GM21360 (cell line): Measurements from ENCODE around the gene PROM1.
A peak's percentile ranks its signal among the peaks of the same experiment; 100 is the strongest.

Source experiments
- ATAC-seq: cut with Tn5 transposase; IDR thresholded peaks from one replicate; pipeline ENCODE4 v1.9.1; 2021; ENCODE audit warnings: mild to moderate bottlenecking, moderate library complexity; ENCODE audit not compliant: unreplicated experiment

The PROM1 gene

DNA sequence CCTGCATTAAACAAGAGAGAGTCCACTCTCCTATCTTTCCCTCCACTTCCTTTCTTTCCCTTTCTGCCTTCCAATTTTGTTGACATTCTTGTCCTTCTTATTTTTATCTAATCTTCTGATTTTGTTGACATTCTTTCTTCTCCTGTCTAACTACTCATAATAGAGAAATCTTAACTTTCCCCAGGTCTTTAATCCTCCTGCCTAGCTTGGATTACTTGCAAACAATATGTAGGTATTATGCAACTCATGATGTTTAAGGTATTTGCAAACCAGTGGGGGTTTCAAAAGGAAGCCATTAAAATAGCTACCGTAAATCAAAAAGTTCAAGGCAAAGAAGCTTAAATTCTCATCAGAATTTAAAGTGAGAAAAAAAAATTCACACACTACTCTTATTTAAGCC is 53.9 kb downstream of the PROM1 start:
- ATAC-seq, result no peak

DNA sequence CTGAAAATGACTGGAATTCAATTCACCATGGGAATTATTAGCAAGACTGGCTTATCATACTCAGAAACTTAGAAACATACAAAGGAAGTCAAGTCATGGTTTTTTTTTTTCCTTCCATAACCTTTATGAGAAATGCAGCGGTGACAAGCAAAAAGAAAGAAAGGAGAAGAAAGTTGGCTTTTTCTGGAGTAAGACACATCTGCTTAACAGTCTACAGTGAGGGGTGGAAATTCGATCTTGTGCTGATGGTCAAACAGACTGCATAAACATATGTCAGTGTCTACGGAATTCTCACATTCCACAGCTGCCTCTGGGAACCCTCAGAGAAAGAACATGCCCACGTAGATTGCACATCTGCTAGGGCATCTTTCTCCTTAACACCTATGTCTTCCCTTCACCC is 54.6 kb downstream of the PROM1 start:
- no peak for ATAC-seq

DNA sequence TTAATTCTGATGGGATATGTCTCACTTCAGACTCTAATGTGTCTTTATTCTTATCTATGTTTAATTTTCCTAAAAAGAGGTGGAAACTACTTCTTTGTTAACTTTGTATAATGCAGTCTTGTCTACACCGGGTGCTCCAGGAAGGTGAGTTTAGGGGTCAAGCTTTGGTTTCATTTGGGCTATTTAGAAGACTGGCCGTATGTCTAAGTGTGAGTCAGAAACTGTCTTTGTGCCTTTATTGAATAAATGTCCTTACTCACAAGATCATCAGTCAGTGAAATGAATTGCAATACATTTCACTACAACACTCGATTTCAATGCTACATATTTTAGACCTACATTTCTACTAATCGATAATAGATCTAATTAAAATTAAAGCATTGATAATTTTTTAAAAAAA is 56.2 kb downstream of the PROM1 start:
- no peak for ATAC-seq

DNA sequence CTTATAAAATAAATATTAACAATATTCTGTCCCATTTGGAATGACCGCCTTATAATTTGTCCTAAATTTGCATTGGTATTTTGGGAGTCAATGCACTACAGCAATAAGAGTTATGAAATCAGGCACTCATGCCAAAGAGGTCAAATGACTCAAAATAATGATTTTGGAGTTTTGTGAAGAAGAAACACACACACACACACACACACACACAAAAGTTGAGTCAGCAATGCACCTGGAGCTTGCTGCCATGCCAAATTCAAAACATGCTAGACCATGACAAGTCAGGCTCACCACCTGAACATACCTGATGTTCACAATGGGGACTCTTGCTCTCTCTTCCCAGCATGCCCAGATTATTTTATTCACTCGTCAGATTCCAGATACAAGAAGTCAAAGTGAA is 56.7 kb downstream of the PROM1 start:
- no peak for ATAC-seq

DNA sequence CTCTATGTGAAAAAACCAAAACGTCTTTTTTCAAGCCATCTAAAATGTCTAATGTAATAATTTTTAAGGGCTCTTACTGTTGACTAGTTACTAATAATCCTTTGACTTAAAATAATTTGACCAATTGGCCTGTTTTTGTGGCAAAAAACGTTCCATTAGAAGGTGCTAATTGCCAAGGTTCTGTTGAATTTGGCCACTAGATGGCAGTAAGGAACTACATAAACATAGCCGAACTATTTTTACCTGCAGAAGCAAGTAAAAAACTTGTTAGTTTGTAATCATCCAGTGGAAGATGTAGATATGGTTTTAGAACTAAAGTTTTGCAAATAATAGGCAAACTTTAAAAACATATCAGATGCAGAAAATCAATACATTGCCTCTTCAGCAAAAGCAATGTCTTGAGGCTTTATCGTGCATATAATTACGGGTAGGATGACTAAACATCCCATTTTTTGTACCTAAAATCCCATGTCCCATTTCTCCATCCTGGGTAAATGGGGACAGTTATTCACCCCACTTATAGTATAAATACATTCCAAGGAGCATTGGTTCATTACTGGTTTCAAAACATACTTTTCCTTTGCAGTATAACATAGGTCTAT is 57.6 kb downstream of the PROM1 start:
- no peak for ATAC-seq

DNA sequence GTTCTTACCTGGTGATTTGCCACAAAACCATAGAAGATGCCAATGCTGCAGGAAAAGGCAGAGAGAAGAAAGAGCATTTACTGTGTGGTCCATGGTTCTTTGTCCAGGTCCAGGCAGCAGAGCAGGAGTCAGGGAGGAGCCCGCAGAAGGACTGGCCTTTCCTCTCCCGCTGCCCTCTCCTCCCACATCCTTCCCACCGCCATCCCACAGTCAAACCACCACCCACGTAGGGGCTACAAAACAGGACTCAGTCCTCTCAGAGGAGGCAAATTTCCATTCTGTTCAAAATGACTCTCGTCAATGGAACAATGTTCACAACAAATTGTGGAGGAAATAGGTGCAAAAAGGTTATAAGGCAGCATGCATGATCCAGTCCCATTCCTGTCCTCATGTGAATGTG is 58.6 kb downstream of the PROM1 start:
- ATAC-seq, result no peak

DNA sequence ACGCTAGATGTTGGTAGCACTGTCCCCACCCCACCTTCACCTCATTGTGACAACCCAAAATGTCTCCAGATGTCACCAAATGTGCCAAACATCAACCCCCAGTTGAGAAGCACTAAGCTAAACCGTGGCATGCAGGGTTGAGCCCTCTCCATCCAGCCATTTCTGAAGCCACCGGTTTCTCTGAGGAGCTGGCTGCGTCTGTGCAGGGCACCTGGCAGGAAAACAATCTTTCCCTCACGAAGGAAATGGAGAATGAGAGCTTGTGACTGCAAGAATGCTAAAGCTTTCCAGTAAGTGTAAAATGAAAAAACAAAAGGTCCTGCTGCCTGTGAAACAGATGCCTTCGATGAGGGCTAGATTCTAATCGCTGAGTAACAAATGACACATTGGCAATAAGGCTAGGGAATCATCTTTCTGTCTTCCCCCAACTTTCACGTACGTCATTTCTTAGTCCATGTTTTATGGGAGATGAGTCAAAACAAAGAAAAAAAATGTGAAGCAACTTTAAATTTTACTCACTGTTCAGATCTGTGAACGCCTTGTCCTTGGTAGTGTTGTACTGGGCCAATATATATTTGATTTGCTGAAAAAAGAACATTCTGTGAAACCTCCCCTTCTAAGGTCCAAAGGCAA is 59.9 kb downstream of the PROM1 start:
- no peak for ATAC-seq

DNA sequence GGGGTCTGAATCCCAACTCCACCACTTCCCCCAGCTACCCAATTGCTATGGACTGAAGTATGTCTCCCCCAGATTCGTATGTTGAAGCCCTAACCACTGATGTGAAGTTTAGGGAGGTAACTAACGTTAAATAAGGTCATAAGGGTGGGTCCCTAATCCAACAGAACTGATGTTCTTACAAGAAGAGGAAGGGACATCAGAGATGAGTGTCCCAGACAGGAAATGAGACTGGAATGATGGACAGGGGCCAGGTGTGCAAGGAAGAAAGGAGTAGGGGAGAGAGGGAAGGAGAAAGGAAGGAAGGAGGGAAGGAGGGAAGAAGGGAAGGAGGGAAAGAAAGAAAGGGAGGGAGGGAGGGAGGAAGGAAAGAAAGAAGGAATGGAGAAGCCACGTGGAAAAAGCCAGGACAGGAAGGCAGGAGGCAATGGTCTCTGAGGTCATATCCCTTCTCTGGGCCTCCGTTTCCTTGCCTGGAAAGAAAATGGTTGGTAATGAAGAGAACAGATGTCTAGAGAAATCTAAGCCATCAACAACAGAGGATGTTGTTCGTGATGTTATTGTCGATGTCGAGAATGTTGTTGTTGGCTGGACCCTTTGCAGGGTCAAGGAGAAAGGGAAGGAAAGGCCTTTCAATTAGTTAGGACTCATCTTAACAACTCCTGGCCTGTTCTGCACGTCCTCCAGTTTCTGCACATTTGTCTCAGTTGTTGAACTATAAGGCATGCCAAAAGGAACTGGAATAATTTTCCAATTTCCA is 61.8 kb downstream of the PROM1 start:
- ATAC-seq, result no peak

DNA sequence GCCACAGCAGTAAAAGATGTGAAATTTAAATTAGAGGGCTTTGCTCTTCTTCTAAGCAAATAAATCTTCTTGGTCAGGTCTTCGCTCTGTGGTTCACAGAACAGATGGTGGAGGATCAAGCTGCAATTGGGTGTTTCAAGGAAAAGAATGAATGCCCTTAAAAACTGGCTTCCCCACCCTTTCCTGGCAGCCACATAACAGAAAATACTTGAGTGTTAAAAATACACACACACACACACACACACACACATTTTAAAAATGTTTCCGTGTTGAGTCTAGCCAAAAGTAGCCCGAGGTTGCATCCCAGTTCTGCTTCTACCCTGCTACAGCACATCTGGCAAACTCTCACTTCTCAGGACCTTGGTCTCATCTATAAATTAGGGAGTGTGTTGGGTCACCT is 64.2 kb downstream of the PROM1 start:
- no peak for ATAC-seq

DNA sequence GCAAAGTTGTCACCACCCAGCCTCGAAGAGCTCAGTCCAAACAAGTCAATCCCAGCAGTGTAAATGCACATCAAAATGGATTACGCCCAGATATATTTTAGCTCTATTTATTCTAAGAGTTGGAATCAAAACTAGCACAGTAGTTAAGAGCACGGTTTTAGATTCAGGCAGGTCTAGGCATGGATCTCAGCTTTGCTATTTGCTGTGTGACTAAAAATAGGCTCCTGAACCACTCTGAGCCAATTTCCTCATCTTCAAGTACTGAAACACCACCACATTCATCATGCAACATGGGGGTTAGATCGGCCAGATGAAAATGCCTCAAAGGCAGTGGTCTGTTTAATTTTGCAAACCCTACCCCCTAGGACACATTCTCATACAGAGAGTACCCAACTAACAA is 65.0 kb downstream of the PROM1 start:
- no peak for ATAC-seq

DNA sequence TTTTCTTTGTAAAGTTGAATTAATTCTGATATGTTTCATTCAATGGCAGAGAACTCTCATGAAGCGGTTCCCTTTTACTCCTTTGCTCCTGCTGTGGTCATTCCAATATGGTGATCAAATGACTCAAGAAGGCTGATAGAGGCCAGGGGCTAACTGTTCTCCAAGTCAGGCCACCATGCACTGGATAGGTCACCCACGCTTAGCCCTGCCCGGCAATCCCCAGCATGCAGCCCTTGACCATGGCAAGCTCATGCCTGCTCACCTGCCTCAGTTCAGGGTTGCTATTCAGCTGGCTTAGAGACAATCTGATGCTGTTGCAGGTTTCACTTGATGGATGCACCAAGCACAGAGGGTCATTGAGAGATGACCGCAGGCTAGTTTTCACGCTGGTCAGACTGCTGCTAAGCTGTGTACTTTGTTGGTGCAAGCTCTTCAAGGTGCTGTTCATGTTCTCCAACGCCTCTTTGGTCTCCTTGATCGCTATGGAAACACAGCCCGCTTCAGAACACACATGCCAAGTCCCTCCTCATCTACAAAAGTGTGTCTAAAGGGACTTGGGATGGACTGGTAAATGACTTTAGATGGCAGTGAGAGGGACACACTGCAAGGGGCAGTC is 65.7 kb downstream of the PROM1 start:
- no peak for ATAC-seq

DNA sequence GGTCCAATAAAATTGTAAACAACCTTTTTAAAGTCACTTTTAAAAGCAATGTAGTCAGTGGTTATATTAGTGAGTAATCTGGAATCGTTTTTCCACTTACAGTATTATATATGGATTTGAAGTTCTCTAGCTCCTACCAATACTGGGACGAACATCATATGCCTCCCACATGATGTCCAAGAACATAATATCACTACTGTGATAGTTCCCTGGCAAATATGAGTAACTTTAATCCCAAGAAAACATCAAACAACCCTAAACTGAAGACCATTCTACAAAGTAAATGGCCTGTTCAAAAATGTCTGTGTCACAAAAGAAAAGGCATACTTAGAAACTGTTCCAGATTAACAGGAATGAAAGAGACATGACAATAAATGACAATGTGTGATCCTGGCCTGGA is 67.3 kb downstream of the PROM1 start:
- no peak for ATAC-seq

DNA sequence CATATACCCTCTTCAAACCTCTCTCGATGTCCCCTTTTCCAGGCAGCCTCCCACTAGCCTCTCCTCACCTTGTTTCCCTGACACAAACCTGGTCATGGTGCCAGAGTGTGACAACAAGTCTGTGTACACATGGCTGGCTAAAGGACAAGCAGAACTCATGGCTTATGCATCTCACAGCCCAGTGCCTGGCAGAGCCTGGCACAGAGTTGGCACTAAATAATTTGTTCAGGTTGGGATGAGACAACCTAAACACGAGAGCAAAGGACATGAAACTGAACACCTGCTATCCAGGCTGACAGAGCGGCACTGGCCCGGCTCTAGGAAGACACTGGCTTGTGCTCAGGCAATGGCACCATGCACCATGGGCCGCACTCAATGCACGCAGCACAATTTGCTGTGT is 72.7 kb downstream of the PROM1 start:
- no peak for ATAC-seq

DNA sequence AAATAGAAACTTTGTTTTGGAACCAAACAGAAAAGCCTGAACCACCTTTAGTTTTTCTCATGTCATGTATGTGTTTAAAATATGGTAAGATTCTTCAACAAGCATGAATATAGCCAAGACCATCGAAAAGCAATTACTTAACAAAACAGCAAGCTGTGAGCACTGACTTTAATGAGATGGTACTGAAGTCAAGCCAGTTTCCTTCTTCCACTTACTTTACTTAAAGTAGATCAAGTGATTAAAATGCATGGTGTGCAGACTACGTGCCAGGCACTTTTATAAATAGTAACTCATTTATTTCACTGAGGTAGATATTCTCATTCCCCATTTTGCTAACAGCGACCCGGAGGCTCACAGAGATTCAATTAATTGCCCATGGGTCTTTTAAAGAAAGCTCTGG is 74.7 kb downstream of the PROM1 start:
- ATAC-seq, result no peak

DNA sequence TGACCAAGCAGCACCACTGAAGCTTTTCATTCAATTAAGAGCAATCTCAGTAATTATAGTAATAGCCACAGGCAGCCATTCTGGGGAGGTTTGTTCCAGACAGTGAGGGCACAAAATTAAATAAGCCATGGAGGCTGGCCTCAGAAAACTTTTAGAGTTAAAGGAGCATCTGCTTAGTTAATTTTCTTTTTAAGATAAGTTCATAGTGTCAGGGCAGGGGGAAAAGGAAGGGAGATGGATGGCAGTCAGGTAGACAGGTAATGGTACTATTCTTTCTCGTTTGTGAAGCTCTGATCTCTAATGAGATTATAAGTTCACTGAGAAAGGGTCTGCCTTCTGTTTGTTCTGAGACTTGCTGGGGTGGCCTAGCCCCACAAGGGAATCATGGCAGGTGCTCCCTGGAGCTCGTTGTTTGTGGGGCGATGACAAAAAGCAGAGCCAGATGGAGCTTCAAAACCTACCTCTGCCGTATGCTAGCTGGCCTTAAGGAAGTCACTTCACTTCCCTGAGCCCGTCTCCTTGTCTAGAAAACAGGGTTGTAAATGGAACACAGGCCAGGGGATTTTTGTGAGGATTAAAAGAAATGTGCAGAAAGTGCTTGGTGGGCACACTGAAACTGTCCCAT is 76.2 kb downstream of the PROM1 start:
- ATAC-seq, result no peak

DNA sequence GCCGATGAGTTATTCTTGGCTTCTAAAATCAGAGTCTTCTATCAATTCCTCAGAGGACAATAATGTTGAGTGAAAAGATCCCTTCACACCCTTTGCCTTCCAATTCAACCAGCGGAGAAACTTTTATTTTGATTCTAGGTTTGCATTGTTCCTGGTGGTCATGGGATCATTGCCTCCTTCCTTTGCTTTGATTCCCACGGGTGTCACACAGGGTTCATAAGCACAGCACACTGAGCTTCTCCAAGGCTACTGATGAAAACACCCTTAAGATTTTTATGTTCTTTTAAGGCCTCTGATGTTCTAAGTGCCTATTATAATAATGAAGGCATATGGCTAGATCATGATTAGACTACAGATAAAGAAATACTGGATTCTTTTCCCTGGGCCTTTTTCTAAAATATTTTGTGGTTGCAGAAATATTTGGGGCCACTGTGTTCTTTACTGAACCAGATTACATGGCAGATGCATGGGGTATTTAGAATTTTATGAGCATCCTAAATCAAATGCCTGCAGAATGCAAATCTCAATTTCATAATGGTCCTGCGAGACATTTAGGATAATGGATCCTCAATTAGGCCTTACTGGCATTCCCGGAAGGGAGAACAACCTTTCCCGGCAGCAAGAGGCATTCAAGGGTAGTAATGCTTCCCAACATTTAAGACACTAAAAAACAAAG is 76.9 kb downstream of the PROM1 start:
- no peak for ATAC-seq

DNA sequence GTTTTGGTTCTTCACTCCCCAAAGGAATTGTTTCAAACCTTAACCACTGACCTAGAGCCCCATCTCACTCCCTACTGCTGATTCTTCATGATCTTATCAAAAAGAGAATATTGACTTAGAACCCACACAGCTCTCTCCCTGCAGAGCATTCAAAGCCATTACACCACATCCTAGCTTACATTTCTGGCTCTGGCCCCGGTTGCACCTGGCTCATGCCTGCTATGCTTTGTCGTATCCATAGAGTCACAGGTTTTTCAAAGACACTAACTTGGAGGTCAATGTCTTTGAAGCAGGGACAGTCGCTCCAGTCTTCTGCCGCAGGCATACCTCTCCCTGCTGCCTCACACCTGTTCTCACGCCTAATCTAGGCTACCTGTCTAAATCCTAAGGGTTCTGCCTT is 78.1 kb downstream of the PROM1 start:
- ATAC-seq, result no peak

DNA sequence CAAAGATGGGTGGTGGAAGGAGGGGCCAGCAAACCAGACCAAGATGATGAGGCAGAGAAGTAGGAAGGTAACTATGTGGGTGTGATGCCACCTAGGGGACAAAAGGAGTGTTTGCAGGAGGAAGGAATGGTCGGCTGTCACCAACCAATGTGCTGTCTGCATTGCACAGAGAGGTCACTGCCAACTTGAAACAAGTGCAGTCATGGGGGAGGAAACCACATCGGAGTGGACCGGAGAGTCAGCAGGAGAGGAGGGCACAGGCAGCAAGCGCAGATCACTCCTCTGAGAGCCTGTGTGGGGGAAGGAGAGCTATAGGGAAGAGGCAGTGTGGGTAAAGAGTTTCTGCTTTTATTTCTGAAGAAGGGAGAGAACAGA is 82.4 kb downstream of the PROM1 start:
- ATAC-seq, result peak; percentile 96

DNA sequence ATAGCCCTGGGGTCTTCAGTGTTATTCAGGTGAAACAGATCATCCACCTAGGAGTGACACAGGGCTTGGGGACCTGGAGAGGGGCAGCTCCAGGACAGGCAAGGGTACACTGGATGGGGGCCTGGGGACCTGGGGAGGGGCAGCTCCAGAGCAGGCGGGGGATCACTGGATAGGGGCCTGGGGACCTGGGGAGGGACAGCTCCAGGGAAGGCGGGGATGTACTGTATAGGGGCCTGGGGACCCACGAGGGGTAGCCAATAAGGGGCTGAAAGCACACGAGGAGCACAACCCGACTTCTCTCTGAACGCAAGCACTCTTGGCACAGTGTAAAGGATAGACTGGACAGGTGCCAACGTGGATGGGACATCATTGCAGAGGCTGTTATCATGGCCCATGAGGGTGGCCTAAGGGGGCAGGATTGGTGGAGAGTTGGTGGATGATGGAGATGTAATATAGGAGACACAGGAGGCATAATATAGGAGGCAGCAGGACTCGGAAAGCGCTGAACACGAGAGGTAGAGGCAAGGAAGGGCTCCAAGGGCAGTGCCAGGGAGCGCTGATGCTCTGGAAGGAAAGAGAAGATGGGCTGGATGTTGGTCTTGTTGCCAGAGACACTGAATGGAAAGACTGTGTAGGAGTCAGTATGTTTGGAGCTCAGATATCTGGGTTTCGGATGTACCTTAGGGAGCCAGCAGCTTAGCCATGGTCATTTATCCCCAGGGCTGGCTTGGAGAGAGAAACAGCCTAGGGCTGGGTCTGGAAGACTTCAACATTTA is 82.9 kb downstream of the PROM1 start:
- peak; percentile 8 for ATAC-seq

DNA sequence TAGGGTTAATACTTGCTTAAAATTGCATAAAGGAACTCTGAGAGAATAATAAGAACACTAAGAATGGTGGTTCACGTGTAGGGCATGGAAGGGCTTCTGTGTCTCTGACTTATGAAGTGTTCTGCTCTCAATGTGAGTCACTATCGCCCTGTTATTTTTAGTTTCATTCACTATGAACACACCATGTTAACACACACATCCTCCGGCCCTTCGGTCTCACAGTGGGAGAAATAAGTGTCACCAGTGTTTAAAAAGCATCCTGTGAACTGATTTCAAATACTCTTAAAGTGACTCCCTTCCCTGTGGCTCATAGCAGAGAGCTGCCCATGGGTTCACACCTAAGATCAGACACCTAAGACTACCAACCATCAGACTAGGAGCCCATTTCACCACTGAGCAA is 87.0 kb downstream of the PROM1 start:
- peak; percentile 71 for ATAC-seq
